ENCODE results near the gene MYOM3. TPM values are rescaled to one million over a fixed set of nuclear protein-coding genes. Genes with fewer than 3 reads are reported as not detected.

Gene MYOM3
- total RNA-seq, 2 donors from 2014 or later, result 3.3 to 28.5 TPM

DNA sequence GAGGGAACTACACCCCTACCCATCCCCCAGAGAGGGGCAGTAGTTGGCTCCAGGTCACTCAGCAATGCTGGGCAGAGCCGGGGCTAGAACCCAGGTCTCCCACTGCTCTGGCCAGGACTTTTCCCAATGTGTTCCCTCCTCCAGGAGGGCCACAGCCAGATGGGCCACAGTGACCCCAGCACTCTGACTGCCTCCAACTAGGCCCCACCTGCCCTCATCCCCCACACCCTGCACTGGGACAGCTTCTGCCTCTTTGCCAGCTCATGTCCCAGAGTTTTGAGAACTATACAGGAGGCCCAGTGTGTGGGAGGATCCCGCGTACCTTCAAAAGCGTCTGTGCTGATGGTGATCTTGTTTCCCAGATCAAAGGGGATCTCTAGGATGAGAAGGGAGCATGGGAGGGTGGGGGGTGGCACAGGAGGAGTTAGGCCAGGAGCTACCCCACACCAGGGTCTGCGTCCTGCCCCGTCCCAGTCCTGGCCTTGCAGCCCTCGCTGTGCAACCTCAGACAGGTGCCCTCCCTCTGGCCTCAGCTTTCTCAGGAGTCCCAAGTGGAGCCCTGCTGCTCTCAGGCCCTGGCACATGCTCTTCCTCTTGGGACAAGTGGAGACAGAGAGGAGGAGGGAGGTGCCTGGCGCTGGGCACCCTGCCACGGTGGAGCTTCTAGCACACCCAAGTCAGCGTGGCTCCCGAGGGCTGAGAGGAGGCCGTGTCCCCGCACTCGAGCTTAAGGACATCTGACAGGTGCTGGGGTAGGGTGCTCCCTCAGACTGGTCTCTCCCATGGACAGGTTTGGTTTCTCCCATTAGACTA lies 22.0 kb downstream of the MYOM3 start:
- H3K27ac ChIP-seq, result no peak overlapping the region
- no peaks in the 10 kb centered on the region for H3K9me3 ChIP-seq
- peak; percentile 50 for DNase-seq (ENCODE audit: low spot score)
- TF ChIP-seq POLR2A (IDR thresholded peaks at IDR 0.05), result no peak
- no peak for TF ChIP-seq POLR2AphosphoS5 (IDR thresholded peaks at IDR 0.05)
- TF ChIP-seq, protein P1, sequence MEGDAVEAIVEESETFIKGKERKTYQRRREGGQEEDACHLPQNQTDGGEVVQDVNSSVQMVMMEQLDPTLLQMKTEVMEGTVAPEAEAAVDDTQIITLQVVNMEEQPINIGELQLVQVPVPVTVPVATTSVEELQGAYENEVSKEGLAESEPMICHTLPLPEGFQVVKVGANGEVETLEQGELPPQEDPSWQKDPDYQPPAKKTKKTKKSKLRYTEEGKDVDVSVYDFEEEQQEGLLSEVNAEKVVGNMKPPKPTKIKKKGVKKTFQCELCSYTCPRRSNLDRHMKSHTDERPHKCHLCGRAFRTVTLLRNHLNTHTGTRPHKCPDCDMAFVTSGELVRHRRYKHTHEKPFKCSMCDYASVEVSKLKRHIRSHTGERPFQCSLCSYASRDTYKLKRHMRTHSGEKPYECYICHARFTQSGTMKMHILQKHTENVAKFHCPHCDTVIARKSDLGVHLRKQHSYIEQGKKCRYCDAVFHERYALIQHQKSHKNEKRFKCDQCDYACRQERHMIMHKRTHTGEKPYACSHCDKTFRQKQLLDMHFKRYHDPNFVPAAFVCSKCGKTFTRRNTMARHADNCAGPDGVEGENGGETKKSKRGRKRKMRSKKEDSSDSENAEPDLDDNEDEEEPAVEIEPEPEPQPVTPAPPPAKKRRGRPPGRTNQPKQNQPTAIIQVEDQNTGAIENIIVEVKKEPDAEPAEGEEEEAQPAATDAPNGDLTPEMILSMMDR (IDR thresholded peaks at IDR 0.05), result no peak
- H3K36me3 ChIP-seq, result no peaks in the 10 kb centered on the region
- intact Hi-C loops (cut with DNase I), result no loop called here
- 41% methylated on average over 9 of the region's 14 CpGs for WGBS
- no peaks in the 10 kb centered on the region for H3K27me3 ChIP-seq (replicated peaks; ENCODE audit: insufficient read depth)
- no peaks in the 10 kb centered on the region for H3K4me1 ChIP-seq (replicated peaks)
- no peak overlapping the region for H3K4me3 ChIP-seq

DNA sequence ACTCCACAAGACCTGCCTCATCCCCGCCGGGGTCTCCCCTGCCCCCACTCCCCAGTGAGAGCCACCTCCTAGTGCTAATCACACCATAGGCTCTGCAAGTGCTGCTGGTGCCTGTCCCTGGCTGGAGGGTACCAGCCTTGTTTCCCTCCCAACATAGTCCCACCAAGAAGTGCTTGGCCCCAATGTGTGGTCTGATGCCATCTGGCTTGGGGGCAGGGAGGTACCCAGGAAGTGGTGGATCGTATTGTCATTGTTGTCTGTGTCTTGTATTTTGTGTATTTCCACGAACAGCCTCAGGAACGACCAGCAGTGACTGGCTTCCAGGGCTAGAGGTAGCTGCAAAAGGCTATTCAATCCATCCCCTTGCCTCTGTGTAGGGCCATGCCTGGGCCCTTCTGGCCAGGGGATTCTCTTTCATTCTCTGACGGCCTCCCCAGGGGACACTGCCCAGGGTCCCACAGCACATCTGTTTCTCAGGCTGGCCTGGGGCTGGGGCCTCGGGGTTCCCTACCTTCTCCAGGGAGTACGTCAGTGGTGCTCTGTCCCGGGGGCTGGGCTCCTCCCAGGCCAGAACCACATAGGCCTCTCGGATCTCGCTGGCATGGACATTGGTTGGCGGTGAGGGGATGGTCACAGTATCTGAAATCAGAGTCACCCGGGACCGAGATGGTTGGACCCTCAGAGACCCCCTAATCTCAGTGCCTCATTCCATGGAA lies 22.8 kb downstream of the MYOM3 start:
- no peak for TF ChIP-seq POLR2AphosphoS5 (IDR thresholded peaks at IDR 0.05)
- TF ChIP-seq POLR2A (IDR thresholded peaks at IDR 0.05), result no peak
- TF ChIP-seq, protein P1 (IDR thresholded peaks at IDR 0.05), result no peak
- intact Hi-C loops (cut with DNase I), result no loop called here
- 81% methylated on average over 14 of the region's 14 CpGs for WGBS

DNA sequence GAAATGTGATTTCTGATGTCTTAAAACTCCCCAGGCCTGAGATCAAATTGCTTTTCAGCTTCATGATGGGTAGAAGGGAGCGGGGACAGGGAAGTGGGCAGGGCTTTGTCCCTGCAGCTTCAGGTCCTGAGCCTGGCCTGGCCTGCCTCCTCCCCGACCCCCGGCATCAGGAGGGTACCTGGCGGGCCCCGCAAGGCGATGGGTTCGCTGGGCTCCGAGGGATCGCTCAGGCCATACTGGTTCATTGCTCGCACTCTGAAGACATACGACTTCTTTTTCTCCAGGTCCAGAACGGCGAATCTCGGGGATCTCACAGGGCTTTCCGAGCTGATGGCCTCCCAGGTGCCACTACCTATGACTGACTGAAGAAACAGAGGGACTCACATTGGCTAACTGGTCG lies 25.5 kb downstream of the MYOM3 start:
- H3K27me3 ChIP-seq (replicated peaks; ENCODE audit: insufficient read depth), result no peaks in the 10 kb centered on the region
- intact Hi-C loops (cut with DNase I), result no loop called here
- WGBS, result 94% methylated on average over 16 of the region's 16 CpGs
- TF ChIP-seq POLR2A (IDR thresholded peaks at IDR 0.05) (no peak), POLR2AphosphoS5 (IDR thresholded peaks at IDR 0.05) (no peak)
- TF ChIP-seq, protein P1 (IDR thresholded peaks at IDR 0.05), result no peak
- no peak overlapping the region for H3K27ac ChIP-seq
- H3K4me3 ChIP-seq, result no peak overlapping the region
- no peaks in the 10 kb centered on the region for H3K4me1 ChIP-seq (replicated peaks)
- H3K36me3 ChIP-seq, result no peaks in the 10 kb centered on the region
- DNase-seq (ENCODE audit: low spot score), result no peak
- H3K9me3 ChIP-seq, result no peaks in the 10 kb centered on the region

More for the DNA sequence above, 22.8 kb downstream of the MYOM3 start:
- Histone ChIP-seq H3K27me3 (replicated peaks; ENCODE audit: insufficient read depth) (no peaks in the 10 kb centered on the region), H3K27ac (no peak overlapping the region), H3K4me3 (no peak overlapping the region), H3K4me1 (replicated peaks) (no peaks in the 10 kb centered on the region), H3K9me3 (no peaks in the 10 kb centered on the region), H3K36me3 (no peaks in the 10 kb centered on the region)
- no peak for DNase-seq (ENCODE audit: low spot score)

DNA sequence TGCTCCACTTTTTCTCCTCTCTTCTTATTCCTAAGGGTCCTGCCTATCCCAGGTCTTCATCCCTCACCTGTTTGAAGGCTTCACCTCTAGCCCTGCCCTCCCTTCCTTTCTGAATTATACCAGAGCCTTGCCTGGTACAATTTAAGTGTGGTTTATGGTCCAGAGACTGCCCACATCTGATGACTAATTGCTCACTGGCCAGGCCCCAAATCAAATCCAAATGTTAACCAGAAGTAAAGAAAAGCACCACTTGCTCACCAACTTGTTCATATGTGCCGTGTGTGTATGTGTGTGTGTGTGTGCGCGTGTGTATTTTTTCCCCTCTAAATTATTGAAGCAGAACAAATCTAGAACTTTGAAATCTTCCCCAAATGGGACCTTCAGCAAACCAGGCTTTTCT lies 26.4 kb downstream of the MYOM3 start:
- no peaks in the 10 kb centered on the region for H3K36me3 ChIP-seq
- H3K27me3 ChIP-seq (replicated peaks; ENCODE audit: insufficient read depth), result no peaks in the 10 kb centered on the region
- intact Hi-C loops (cut with DNase I), result no loop called here
- no peaks in the 10 kb centered on the region for H3K4me1 ChIP-seq (replicated peaks)
- no peak for TF ChIP-seq POLR2A (IDR thresholded peaks at IDR 0.05)
- TF ChIP-seq, protein P1 (IDR thresholded peaks at IDR 0.05), result no peak
- no peak for TF ChIP-seq POLR2AphosphoS5 (IDR thresholded peaks at IDR 0.05)
- no peak overlapping the region for H3K27ac ChIP-seq
- WGBS, result 80% methylated on average over 3 of the region's 3 CpGs
- H3K9me3 ChIP-seq, result no peaks in the 10 kb centered on the region
- H3K4me3 ChIP-seq, result no peak overlapping the region
- no peak for DNase-seq (ENCODE audit: low spot score)

Measured in prostate gland (tissue), 2 donors.